C4-2B (cell line): ENCODE data around the gene HVCN1.

Experiments
- ZFX ChIP-seq: fragments of 450-650 bp; IDR thresholded peaks from 2 replicates; pipeline ENCODE4 v1.6.1; 2017
- TF ChIP-seq, protein P1 (sequence below): fragments of 450-650 bp; conservative IDR thresholded peaks from 2 replicates; pipeline ENCODE4 v1.5.1; 2017; ENCODE audit warnings: mild to moderate bottlenecking

- TF ChIP-seq, protein P1, sequence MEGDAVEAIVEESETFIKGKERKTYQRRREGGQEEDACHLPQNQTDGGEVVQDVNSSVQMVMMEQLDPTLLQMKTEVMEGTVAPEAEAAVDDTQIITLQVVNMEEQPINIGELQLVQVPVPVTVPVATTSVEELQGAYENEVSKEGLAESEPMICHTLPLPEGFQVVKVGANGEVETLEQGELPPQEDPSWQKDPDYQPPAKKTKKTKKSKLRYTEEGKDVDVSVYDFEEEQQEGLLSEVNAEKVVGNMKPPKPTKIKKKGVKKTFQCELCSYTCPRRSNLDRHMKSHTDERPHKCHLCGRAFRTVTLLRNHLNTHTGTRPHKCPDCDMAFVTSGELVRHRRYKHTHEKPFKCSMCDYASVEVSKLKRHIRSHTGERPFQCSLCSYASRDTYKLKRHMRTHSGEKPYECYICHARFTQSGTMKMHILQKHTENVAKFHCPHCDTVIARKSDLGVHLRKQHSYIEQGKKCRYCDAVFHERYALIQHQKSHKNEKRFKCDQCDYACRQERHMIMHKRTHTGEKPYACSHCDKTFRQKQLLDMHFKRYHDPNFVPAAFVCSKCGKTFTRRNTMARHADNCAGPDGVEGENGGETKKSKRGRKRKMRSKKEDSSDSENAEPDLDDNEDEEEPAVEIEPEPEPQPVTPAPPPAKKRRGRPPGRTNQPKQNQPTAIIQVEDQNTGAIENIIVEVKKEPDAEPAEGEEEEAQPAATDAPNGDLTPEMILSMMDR = no peak
- TF ChIP-seq ZFX = no peak
These were observed 4.8 kb upstream of the HVCN1 start for GRCh38 chr12:110693731-110694130.
